ENCODE measurements around the gene SPECC1. TPM values are rescaled to one million over a fixed set of nuclear protein-coding genes. Genes with fewer than 3 reads are reported as not detected.

Gene SPECC1
- total RNA-seq, 1 experiment from 2014 or later, result 43.5 TPM

DNA sequence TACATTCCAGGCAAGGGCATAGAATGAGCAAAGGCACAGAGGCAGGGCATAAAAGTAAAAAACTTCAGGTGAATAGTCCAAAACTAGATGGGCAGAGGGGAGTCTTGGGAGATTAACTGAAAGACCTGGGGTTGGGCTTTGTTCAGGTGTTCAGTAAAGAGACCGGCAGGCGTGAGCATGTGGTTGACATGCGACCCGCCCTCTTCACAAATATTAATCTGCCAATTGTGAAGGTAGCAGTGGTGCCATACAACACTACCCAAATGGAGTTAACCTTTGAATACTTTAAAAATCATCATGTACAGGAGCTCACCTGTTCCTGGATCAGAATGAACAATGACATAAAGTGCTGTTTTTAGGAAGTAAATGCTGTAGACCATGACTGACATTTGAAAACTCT is 232.7 kb downstream of the SPECC1 start:
- H3K4me2 ChIP-seq (ENCODE audit: low read length), result no peak overlapping the region
- no peak overlapping the region for H3K27ac ChIP-seq (ENCODE audit: low read depth, low read length)
- no peak for TF ChIP-seq FOSL1 (IDR thresholded peaks at IDR 0.05; ENCODE audit: low read depth)
- TF ChIP-seq EZH2phosphoT487 (IDR thresholded peaks at IDR 0.05; ENCODE audit: borderline replicate concordance), result no peak
- TF ChIP-seq, protein P1, sequence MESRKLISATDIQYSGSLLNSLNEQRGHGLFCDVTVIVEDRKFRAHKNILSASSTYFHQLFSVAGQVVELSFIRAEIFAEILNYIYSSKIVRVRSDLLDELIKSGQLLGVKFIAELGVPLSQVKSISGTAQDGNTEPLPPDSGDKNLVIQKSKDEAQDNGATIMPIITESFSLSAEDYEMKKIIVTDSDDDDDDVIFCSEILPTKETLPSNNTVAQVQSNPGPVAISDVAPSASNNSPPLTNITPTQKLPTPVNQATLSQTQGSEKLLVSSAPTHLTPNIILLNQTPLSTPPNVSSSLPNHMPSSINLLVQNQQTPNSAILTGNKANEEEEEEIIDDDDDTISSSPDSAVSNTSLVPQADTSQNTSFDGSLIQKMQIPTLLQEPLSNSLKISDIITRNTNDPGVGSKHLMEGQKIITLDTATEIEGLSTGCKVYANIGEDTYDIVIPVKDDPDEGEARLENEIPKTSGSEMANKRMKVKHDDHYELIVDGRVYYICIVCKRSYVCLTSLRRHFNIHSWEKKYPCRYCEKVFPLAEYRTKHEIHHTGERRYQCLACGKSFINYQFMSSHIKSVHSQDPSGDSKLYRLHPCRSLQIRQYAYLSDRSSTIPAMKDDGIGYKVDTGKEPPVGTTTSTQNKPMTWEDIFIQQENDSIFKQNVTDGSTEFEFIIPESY (IDR thresholded peaks at IDR 0.05; ENCODE audit: extremely low read depth, insufficient replicate concordance, low read length), result no peak
- no peak for TF ChIP-seq EZH2 (IDR thresholded peaks at IDR 0.05)
- TF ChIP-seq TCF7L2 (IDR thresholded peaks at IDR 0.05; ENCODE audit: borderline replicate concordance, extremely low read depth, insufficient read depth, insufficient read length), result no peak
- no peaks in the 10 kb centered on the region for H3K79me2 ChIP-seq (ENCODE audit: insufficient read depth, low read length)
- no TSS peak for BruUV-seq (replicated peaks)
- H2AFZ ChIP-seq (ENCODE audit: low read depth, low read length, poor library complexity, severe bottlenecking), result no peak overlapping the region
- no peak for DNase-seq (ENCODE audit: low read depth, low spot score)
- H4K20me1 ChIP-seq (ENCODE audit: insufficient read depth), result no peaks in the 10 kb centered on the region; the same call in 1 of the 2 replicates
- intact Hi-C loops (cut with micrococcal nuclease), result no loop called here
- no peak overlapping the region for H3K4me3 ChIP-seq (replicated peaks in 1 of 2; ENCODE audit: low read depth in 1 of 2, low read length in 2 of 2)
- ATAC-seq, result no peak
- ChIA-PET CTCF (no interaction called here), POLR2A (no interaction called here), RAD21 (ENCODE audit: low non-redundant PET in 1 of 2, low total read pairs in 2 of 2, uncharacterized antibody in 2 of 2, unreplicated experiment in 2 of 2) (no interaction called here)
- H3K9ac ChIP-seq (ENCODE audit: low read length), result no peak overlapping the region
- H3K4me1 ChIP-seq (ENCODE audit: control insufficient read depth in 1 of 2, insufficient read depth in 2 of 2, low read length in 2 of 2), result no peaks in the 10 kb centered on the region
- no peaks in the 10 kb centered on the region for H3K9me2 ChIP-seq (ENCODE audit: insufficient read depth)
- no peaks in the 10 kb centered on the region for H3K27me3 ChIP-seq (ENCODE audit: insufficient read depth, low read length)
- H3K9me3 ChIP-seq (ENCODE audit: control insufficient read depth in 1 of 2, insufficient read depth in 1 of 2, low read depth in 1 of 2, low read length in 2 of 2), result no peaks in the 10 kb centered on the region
- no peaks in the 10 kb centered on the region for H3K36me3 ChIP-seq (ENCODE audit: control insufficient read depth in 1 of 2, insufficient read depth in 2 of 2, low read length in 2 of 2)

DNA sequence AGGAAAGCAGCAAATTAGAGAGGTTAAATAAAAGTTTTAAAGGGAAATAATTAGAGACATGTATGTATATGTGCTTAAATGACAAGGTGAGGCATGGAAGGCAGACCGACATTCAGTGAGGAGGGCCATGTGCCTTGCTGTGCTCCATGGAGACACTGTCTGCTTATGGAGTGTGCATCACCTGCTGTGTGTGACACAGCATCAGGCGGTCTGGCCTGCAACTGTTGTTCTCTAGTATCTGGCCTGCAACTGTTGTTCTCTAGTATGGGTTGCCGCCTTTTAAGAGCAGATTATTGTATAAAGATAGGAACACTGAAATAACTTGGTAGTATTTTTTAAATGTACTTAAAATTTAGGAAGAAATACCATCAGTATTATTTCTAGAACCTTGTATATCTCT is 233.1 kb downstream of the SPECC1 start:
- Histone ChIP-seq H3K27me3 (ENCODE audit: insufficient read depth, low read length) (no peaks in the 10 kb centered on the region), H3K9me2 (ENCODE audit: insufficient read depth) (no peaks in the 10 kb centered on the region), H3K4me1 (ENCODE audit: control insufficient read depth in 1 of 2, insufficient read depth in 2 of 2, low read length in 2 of 2) (no peaks in the 10 kb centered on the region), H3K27ac (ENCODE audit: low read depth, low read length) (no peak overlapping the region), H3K4me2 (ENCODE audit: low read length) (no peak overlapping the region), H3K4me3 (replicated peaks in 1 of 2; ENCODE audit: low read depth in 1 of 2, low read length in 2 of 2) (no peak overlapping the region), H3K9me3 (ENCODE audit: control insufficient read depth in 1 of 2, insufficient read depth in 1 of 2, low read depth in 1 of 2, low read length in 2 of 2) (no peaks in the 10 kb centered on the region), H4K20me1 (ENCODE audit: insufficient read depth) (no peaks in the 10 kb centered on the region; the same call in 1 of the 2 replicates), H2AFZ (ENCODE audit: low read depth, low read length, poor library complexity, severe bottlenecking) (no peak overlapping the region), H3K36me3 (ENCODE audit: control insufficient read depth in 1 of 2, insufficient read depth in 2 of 2, low read length in 2 of 2) (no peaks in the 10 kb centered on the region), H3K79me2 (ENCODE audit: insufficient read depth, low read length) (no peaks in the 10 kb centered on the region), H3K9ac (ENCODE audit: low read length) (no peak overlapping the region)
- CTCF ChIA-PET, result no interaction called here
- DNase-seq (ENCODE audit: low read depth, low spot score) (no peak), ATAC-seq (no peak)
- BruUV-seq (replicated peaks), result no TSS peak
- POLR2A ChIA-PET, result no interaction called here
- RAD21 ChIA-PET (ENCODE audit: low non-redundant PET in 1 of 2, low total read pairs in 2 of 2, uncharacterized antibody in 2 of 2, unreplicated experiment in 2 of 2), result no interaction called here
- TF ChIP-seq POLR2A (IDR thresholded peaks at IDR 0.05; ENCODE audit: borderline replicate concordance, extremely low read depth, insufficient read depth, insufficient read length) (no peak), RAD21 (IDR thresholded peaks at IDR 0.05; ENCODE audit: low read depth) (no peak), SP1 (IDR thresholded peaks at IDR 0.05; ENCODE audit: low read depth) (no peak), EZH2phosphoT487 (IDR thresholded peaks at IDR 0.05; ENCODE audit: borderline replicate concordance) (no peak), CEBPB (IDR thresholded peaks at IDR 0.05; ENCODE audit: low read depth) (no peak)
- TF ChIP-seq, protein P2, sequence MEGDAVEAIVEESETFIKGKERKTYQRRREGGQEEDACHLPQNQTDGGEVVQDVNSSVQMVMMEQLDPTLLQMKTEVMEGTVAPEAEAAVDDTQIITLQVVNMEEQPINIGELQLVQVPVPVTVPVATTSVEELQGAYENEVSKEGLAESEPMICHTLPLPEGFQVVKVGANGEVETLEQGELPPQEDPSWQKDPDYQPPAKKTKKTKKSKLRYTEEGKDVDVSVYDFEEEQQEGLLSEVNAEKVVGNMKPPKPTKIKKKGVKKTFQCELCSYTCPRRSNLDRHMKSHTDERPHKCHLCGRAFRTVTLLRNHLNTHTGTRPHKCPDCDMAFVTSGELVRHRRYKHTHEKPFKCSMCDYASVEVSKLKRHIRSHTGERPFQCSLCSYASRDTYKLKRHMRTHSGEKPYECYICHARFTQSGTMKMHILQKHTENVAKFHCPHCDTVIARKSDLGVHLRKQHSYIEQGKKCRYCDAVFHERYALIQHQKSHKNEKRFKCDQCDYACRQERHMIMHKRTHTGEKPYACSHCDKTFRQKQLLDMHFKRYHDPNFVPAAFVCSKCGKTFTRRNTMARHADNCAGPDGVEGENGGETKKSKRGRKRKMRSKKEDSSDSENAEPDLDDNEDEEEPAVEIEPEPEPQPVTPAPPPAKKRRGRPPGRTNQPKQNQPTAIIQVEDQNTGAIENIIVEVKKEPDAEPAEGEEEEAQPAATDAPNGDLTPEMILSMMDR (IDR thresholded peaks at IDR 0.05 in 2 of 3, conservative IDR thresholded peaks at IDR 0.05 in 1 of 3; ENCODE audit: borderline replicate concordance in 1 of 3, insufficient read depth in 1 of 3, low read depth in 2 of 3, low read length in 2 of 3), result no peak
- TF ChIP-seq, protein P1 (IDR thresholded peaks at IDR 0.05; ENCODE audit: extremely low read depth, insufficient replicate concordance, low read length), result no peak
- TF ChIP-seq, protein P3, sequence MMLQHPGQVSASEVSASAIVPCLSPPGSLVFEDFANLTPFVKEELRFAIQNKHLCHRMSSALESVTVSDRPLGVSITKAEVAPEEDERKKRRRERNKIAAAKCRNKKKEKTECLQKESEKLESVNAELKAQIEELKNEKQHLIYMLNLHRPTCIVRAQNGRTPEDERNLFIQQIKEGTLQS (IDR thresholded peaks at IDR 0.05), result no peak
- intact Hi-C loops (cut with micrococcal nuclease), result no loop called here

Measured in HCT116 (cell line).